Mammary epithelial cell (primary cell): ENCODE measurements around the gene NPB.

ENCODE experiments used
- EZH2 ChIP-seq: IDR thresholded peaks from 2 replicates; pipeline ENCODE4 v1.6.1; 2012; ENCODE audit warnings: low read length, inconsistent platforms, borderline replicate concordance
- TF ChIP-seq, protein P1 (sequence below), 2 donors: IDR thresholded peaks in 1 of 2; conservative IDR thresholded peaks in 1 of 2; 2 replicates each; pipeline ENCODE4 v1.5.1; 2011 to 2012; ENCODE audit warnings: inconsistent platforms in 2 of 2, low read length in 2 of 2, mild to moderate bottlenecking in 2 of 2, control low read depth in 1 of 2, low read depth in 1 of 2; ENCODE audit not compliant: insufficient read depth in 1 of 2; ENCODE audit errors: extremely low read depth in 1 of 2

- TF ChIP-seq, protein P1, sequence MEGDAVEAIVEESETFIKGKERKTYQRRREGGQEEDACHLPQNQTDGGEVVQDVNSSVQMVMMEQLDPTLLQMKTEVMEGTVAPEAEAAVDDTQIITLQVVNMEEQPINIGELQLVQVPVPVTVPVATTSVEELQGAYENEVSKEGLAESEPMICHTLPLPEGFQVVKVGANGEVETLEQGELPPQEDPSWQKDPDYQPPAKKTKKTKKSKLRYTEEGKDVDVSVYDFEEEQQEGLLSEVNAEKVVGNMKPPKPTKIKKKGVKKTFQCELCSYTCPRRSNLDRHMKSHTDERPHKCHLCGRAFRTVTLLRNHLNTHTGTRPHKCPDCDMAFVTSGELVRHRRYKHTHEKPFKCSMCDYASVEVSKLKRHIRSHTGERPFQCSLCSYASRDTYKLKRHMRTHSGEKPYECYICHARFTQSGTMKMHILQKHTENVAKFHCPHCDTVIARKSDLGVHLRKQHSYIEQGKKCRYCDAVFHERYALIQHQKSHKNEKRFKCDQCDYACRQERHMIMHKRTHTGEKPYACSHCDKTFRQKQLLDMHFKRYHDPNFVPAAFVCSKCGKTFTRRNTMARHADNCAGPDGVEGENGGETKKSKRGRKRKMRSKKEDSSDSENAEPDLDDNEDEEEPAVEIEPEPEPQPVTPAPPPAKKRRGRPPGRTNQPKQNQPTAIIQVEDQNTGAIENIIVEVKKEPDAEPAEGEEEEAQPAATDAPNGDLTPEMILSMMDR (conservative IDR thresholded peaks at IDR 0.05 in 1 of 2, IDR thresholded peaks at IDR 0.05 in 1 of 2; ENCODE audit: extremely low read depth in 1 of 2, insufficient read depth in 1 of 2, low read depth in 1 of 2, low read length in 2 of 2): no peak
- TF ChIP-seq EZH2: no peak
Measured at GRCh38 chr17:81948635-81949378, 46.8 kb downstream of the NPB start.
